Endothelial cell of umbilical vein (primary cell): ENCODE measurements around the gene PTP4A1. TPM values are rescaled to one million over a fixed set of nuclear protein-coding genes. Genes with fewer than 3 reads are reported as not detected.

Source experiments
- BruUV-seq: library from RNA; stranded (reverse); fragments of 400-500 nt; replicated peaks from 2 replicates; lab custom pipeline; 2021; lab: Mats Ljungman, UMichigan
- CTCF ChIA-PET: fragments of 300-600, 350-600 bp; sonication (Branson Sonifier 250); formaldehyde crosslinking; loops from one replicate; lab custom pipeline; 2021; ENCODE audit warnings: antibody characterized with exemption, inconsistent platforms; lab: Charles Lee
- POLR2A ChIA-PET: fragments of 300-600, 350-600 bp; sonication (Branson Sonifier 250); formaldehyde crosslinking; loops from one replicate; lab custom pipeline; 2021; ENCODE audit warnings: antibody characterized with exemption, inconsistent platforms; lab: Charles Lee
- DNase-seq: peaks from one replicate; pipeline ENCODE4 v3.0.0-alpha.2; 2011; ENCODE audit warnings: low read depth, low spot score
- FAIRE-seq: peaks from 2 replicates; lab custom pipeline; 2011; peaks lifted over from hg19 to GRCh38; lab: Jason Lieb, UNC
- H2AFZ ChIP-seq: 2 replicates; pipeline ENCODE4 v1.6.0; 2012; ENCODE audit warnings: low read depth, low read length, control low read depth, inconsistent platforms
- H3K27ac ChIP-seq: 2 replicates; pipeline ENCODE4 v1.5.1; 2011; ENCODE audit warnings: low read depth, mild to moderate bottlenecking, control low read depth, low read length, moderate library complexity; ENCODE audit not compliant: insufficient read depth
- H3K27me3 ChIP-seq, 2 experiments: 2 replicates each; pipeline versions ENCODE4 v1.6.0 to v1.6.1; 2011; ENCODE audit warnings: low read length in 2 of 2, mixed read lengths in 1 of 2; ENCODE audit not compliant: control insufficient read depth in 2 of 2, insufficient read depth in 2 of 2
- H3K36me3 ChIP-seq, 2 experiments: 2 replicates in 1 of 2; 3 replicates in 1 of 2; pipeline ENCODE4 v1.5.1; 2011; ENCODE audit warnings: low read length in 2 of 2, mild to moderate bottlenecking in 1 of 2, moderate library complexity in 1 of 2; ENCODE audit not compliant: control insufficient read depth in 2 of 2, insufficient read depth in 2 of 2; ENCODE audit errors: extremely low read depth in 1 of 2
- H3K4me1 ChIP-seq: 3 replicates; pipeline ENCODE4 v1.5.1; 2011; ENCODE audit warnings: mild to moderate bottlenecking, low read length; ENCODE audit not compliant: control insufficient read depth, insufficient read depth; ENCODE audit errors: extremely low read depth
- H3K4me2 ChIP-seq: 2 replicates; pipeline ENCODE4 v1.6.1; 2011; ENCODE audit warnings: low read length, control low read depth, mixed read lengths; ENCODE audit not compliant: insufficient read depth
- H3K4me3 ChIP-seq, 3 experiments: fragments of 200-600 bp in 1 of 3; sonication (generic), shearing (Covaris generic) in 1 of 3; replicated peaks in 1 of 3; 2 replicates each; pipeline ENCODE4 v1.5.1; 2011 to 2016; ENCODE audit warnings: control low read depth in 3 of 3, low read length in 3 of 3, mild to moderate bottlenecking in 2 of 3, inconsistent platforms in 1 of 3, low read depth in 1 of 3, moderate library complexity in 1 of 3; ENCODE audit not compliant: insufficient read depth in 1 of 3
- H3K79me2 ChIP-seq: 2 replicates; pipeline ENCODE4 v1.6.0; 2012; ENCODE audit warnings: low read length, inconsistent platforms; ENCODE audit not compliant: control insufficient read depth, insufficient read depth
- H3K9ac ChIP-seq: replicated peaks from 2 replicates; pipeline ENCODE3; 2011; ENCODE audit warnings: low read length, control low read depth; ENCODE audit not compliant: insufficient read depth; ENCODE audit errors: extremely low read depth
- H3K9me1 ChIP-seq: replicated peaks from 3 replicates; pipeline ENCODE4 v1.6.0; 2011; ENCODE audit warnings: mild to moderate bottlenecking, low read length; ENCODE audit not compliant: control insufficient read depth, insufficient read depth; ENCODE audit errors: extremely low read depth
- H3K9me3 ChIP-seq: replicated peaks from 2 replicates; pipeline ENCODE4 v1.5.1; 2012; ENCODE audit warnings: low read length, inconsistent platforms; ENCODE audit not compliant: control insufficient read depth, insufficient read depth
- H4K20me1 ChIP-seq: replicated peaks from 2 replicates; pipeline ENCODE3; 2011; ENCODE audit warnings: mild to moderate bottlenecking, low read length; ENCODE audit not compliant: control insufficient read depth, insufficient read depth; ENCODE audit errors: extremely low read depth
- EZH2 ChIP-seq: IDR thresholded peaks from 2 replicates; pipeline ENCODE4 v1.6.1; 2012; ENCODE audit warnings: borderline replicate concordance, low read depth, mild to moderate bottlenecking, moderate library complexity, low read length, inconsistent platforms; ENCODE audit not compliant: severe bottlenecking
- FOS ChIP-seq: IDR thresholded peaks from 2 replicates; pipeline ENCODE4 v1.6.1; 2011; ENCODE audit warnings: mild to moderate bottlenecking, low read length, moderate library complexity, borderline replicate concordance; ENCODE audit not compliant: insufficient read depth
- GATA2 ChIP-seq: IDR thresholded peaks from 2 replicates; pipeline ENCODE4 v1.7.0; 2011; ENCODE audit warnings: low read depth, mild to moderate bottlenecking, moderate library complexity, mixed read lengths, low read length; ENCODE audit not compliant: insufficient read length, insufficient read depth
- MYC ChIP-seq: IDR thresholded peaks from one replicate; pipeline ENCODE4 v1.6.1; 2011; ENCODE audit warnings: mild to moderate bottlenecking, low read depth, low read length
- POLR2A ChIP-seq: IDR thresholded peaks from 2 replicates; pipeline ENCODE4 v1.6.1; 2012; ENCODE audit warnings: low read depth, mild to moderate bottlenecking, control low read depth, low read length
- POLR2AphosphoS5 ChIP-seq: IDR thresholded peaks from 2 replicates; pipeline ENCODE4 v1.6.1; 2012; ENCODE audit warnings: low read depth, mild to moderate bottlenecking, control low read depth, low read length, moderate library complexity; ENCODE audit not compliant: insufficient read depth
- dilution Hi-C: fragments of 300-500 bp; cut with MboI; formaldehyde crosslinking; loops from one replicate; pipeline ENCODE4 v1.15.0; 2019; ENCODE audit warnings: low sequenced_read_pairs; ENCODE audit not compliant: extremely low pct_ligation_motif_present
- intact Hi-C: fragments of 100-400 bp; cut with micrococcal nuclease; formaldehyde crosslinking; loops from one replicate; pipeline ENCODE4 v1.10.0; 2022
- polyA plus RNA-seq, 4 experiments: library from polyadenylated mRNA; depleted of rRNA in 3 of 4; stranded (reverse) in 3 of 4; unstranded in 1 of 4; fragments of >200 nt; gene quantifications; 2 replicates each; pipeline versions ENCODE4 v1.2.1 to v1.2.3, GENCODE V29; 2011 to 2012; ENCODE audit warnings: missing spikeins in 1 of 4
- total RNA-seq: library from RNA; stranded (reverse); gene quantifications from 2 replicates; pipeline ENCODE4 v1.2.3, GENCODE V29; 2021
- TF ChIP-seq, protein P1 (sequence below): IDR thresholded peaks from 2 replicates; pipeline ENCODE4 v1.6.1; 2011; ENCODE audit not compliant: insufficient read depth, insufficient read length
- TF ChIP-seq, protein P2 (sequence below), 2 donors: IDR thresholded peaks; 1 replicate in 1 of 2; 2 replicates in 1 of 2; pipeline ENCODE4 v1.5.1; 2011; ENCODE audit warnings: low read length in 2 of 2, mild to moderate bottlenecking in 2 of 2, moderate library complexity in 2 of 2, control low read depth in 1 of 2, inconsistent platforms in 1 of 2, low read depth in 1 of 2; ENCODE audit not compliant: insufficient read depth in 1 of 2; ENCODE audit errors: extremely low read depth in 1 of 2

Gene PTP4A1
- total and polyA plus RNA-seq, 2 donors (not counting 3 experiments of a cell fraction or from before 2014, with no cell fraction given): 10.8 to 58.4 TPM

DNA sequence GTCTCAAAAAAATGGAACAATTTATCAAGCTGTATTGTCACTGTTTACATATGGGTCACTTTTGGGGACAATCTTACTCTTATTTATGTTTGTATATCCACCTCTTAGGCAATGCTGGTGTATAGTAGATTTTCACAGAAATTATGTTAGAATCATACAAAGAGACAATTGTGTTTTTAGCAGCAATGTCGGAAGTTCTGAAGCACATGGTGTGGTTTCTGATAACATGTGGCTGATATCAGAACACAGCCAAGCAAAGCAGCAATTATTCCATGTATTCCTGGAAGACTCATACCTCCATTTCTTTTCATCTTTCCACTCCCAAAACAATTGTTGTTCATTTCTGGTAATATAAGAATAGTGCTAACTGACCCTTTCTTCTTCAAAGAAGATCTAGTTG is 17.5 kb upstream of the PTP4A1 start:
- H3K9ac ChIP-seq: no peak overlapping the region
- H3K4me1 ChIP-seq: no peaks in the 10 kb centered on the region
- CTCF ChIA-PET: no interaction called here
- H3K9me3 ChIP-seq: no peaks in the 10 kb centered on the region
- dilution Hi-C loops (no loop called here), intact Hi-C loops (no loop called here)
- no TSS peak for BruUV-seq
- H4K20me1 ChIP-seq: no peaks in the 10 kb centered on the region
- peaks cover 0 to 2% of the 10 kb centered on the region in 2 experiments for H3K27me3 ChIP-seq
- FAIRE-seq (no peak), DNase-seq (no peak)
- H3K36me3 ChIP-seq: no peaks in the 10 kb centered on the region
- no peaks in the 10 kb centered on the region for H3K79me2 ChIP-seq
- H2AFZ ChIP-seq: no peak overlapping the region
- H3K4me3 ChIP-seq: no peak overlapping the region
- TF ChIP-seq MYC: no peak
- no peak for TF ChIP-seq FOS
- no peak for TF ChIP-seq GATA2
- TF ChIP-seq, protein P1, sequence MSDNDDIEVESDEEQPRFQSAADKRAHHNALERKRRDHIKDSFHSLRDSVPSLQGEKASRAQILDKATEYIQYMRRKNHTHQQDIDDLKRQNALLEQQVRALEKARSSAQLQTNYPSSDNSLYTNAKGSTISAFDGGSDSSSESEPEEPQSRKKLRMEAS: no peak
- no peak for TF ChIP-seq POLR2AphosphoS5
- TF ChIP-seq, protein P2, sequence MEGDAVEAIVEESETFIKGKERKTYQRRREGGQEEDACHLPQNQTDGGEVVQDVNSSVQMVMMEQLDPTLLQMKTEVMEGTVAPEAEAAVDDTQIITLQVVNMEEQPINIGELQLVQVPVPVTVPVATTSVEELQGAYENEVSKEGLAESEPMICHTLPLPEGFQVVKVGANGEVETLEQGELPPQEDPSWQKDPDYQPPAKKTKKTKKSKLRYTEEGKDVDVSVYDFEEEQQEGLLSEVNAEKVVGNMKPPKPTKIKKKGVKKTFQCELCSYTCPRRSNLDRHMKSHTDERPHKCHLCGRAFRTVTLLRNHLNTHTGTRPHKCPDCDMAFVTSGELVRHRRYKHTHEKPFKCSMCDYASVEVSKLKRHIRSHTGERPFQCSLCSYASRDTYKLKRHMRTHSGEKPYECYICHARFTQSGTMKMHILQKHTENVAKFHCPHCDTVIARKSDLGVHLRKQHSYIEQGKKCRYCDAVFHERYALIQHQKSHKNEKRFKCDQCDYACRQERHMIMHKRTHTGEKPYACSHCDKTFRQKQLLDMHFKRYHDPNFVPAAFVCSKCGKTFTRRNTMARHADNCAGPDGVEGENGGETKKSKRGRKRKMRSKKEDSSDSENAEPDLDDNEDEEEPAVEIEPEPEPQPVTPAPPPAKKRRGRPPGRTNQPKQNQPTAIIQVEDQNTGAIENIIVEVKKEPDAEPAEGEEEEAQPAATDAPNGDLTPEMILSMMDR (IDR thresholded peaks at IDR 0.05; ENCODE audit: extremely low read depth in 1 of 2, insufficient read depth in 1 of 2, low read depth in 1 of 2, low read length in 2 of 2): no peak
- TF ChIP-seq EZH2: no peak
- no peak for TF ChIP-seq POLR2A
- no peak overlapping the region for H3K4me2 ChIP-seq
- H3K27ac ChIP-seq: no peak overlapping the region
- POLR2A ChIA-PET: interaction anchor here (0.6 kb wide), 1 partner anchor 304 kb away, joined by 6 read pairs; no protein-coding TSS in a partner anchor
- H3K9me1 ChIP-seq: no peaks in the 10 kb centered on the region
